Stimulated activated naive B cell treated with anti-CD40 and anti-IgM and Interleukin-4, amounts not matched to agents 10 μg/mL and 1 μg/mL and 100 μg/mL, for 72 hours (primary cell): ENCODE measurements around the gene PARD6G.
A peak's percentile ranks its signal among the peaks of the same experiment; 100 is the strongest.

Source experiments
- ATAC-seq, 2 donors: fragments of 150-1000 bp; cut with Tn5 transposase; replicated peaks; 2 replicates each; pipeline ENCODE4 v1.10.0; 2021; ENCODE audit warnings: moderate library complexity in 1 of 2
- DNase-seq: peaks from one replicate; pipeline ENCODE4 v3.0.0; 2021
- H3K27ac Mint-ChIP-seq: one replicate; pipeline ENCODE4 v1.8.0; 2022; ENCODE audit warnings: mild to moderate bottlenecking, mixed read lengths
- H3K27me3 Mint-ChIP-seq, 2 donors: one replicate each; pipeline ENCODE4 v1.8.0; 2022; ENCODE audit warnings: mixed read lengths in 2 of 2
- H3K36me3 Mint-ChIP-seq, 2 donors: one replicate each; pipeline ENCODE4 v1.8.0; 2022; ENCODE audit warnings: mixed read lengths in 2 of 2, mild to moderate bottlenecking in 1 of 2
- H3K4me1 Mint-ChIP-seq, 2 donors: one replicate each; pipeline ENCODE4 v1.8.0; 2022; ENCODE audit warnings: mixed read lengths in 2 of 2, mild to moderate bottlenecking in 1 of 2
- H3K4me3 Mint-ChIP-seq, 2 donors: one replicate each; pipeline ENCODE4 v1.8.0; 2022; ENCODE audit warnings: mild to moderate bottlenecking in 2 of 2, mixed read lengths in 2 of 2, moderate library complexity in 1 of 2
- H3K9me3 Mint-ChIP-seq, 2 donors: one replicate each; pipeline ENCODE4 v1.8.0; 2022; ENCODE audit warnings: mixed read lengths in 2 of 2, mild to moderate bottlenecking in 1 of 2

PARD6G gene

GRCh38 chr18:80133124-80133523 lies 114.2 kb downstream of the PARD6G start:
- no peak overlapping the region for H3K27ac Mint-ChIP-seq
- ATAC-seq (no peak), DNase-seq (no peak)
- H3K27me3 Mint-ChIP-seq: no peaks in the 10 kb centered on the region
- no peak overlapping the region for H3K4me3 Mint-ChIP-seq
- H3K9me3 Mint-ChIP-seq: no peaks in the 10 kb centered on the region
- H3K36me3 Mint-ChIP-seq: peaks cover 45 to 69% of the 10 kb centered on the region in 2 donors
- H3K4me1 Mint-ChIP-seq: peaks cover 5 to 13% of the 10 kb centered on the region in 2 donors

- peaks cover 8 to 13% of the 10 kb centered on the region in 2 donors for H3K4me1 Mint-ChIP-seq
- no peak for ATAC-seq
These were observed 115.0 kb downstream of the PARD6G start for GRCh38 chr18:80132180-80132812.

GRCh38 chr18:80130555-80130954 lies 116.8 kb downstream of the PARD6G start:
- peaks cover 9 to 13% of the 10 kb centered on the region in 2 donors for H3K4me1 Mint-ChIP-seq
- peaks cover 33 to 56% of the 10 kb centered on the region in 2 donors for H3K36me3 Mint-ChIP-seq
- no peak for ATAC-seq

More at GRCh38 chr18:80132180-80132812, 115.0 kb downstream of the PARD6G start:
- H3K27ac Mint-ChIP-seq: no peak overlapping the region
- no peaks in the 10 kb centered on the region for H3K27me3 Mint-ChIP-seq
- no peaks in the 10 kb centered on the region for H3K9me3 Mint-ChIP-seq
- no peak for DNase-seq
- H3K4me3 Mint-ChIP-seq: no peak overlapping the region
- peaks cover 41 to 64% of the 10 kb centered on the region in 2 donors for H3K36me3 Mint-ChIP-seq

GRCh38 chr18:80129672-80130367 lies 117.5 kb downstream of the PARD6G start:
- no peaks in the 10 kb centered on the region for H3K27me3 Mint-ChIP-seq
- H3K4me1 Mint-ChIP-seq: peaks cover 9 to 13% of the 10 kb centered on the region in 2 donors
- peaks cover 32 to 50% of the 10 kb centered on the region in 2 donors for H3K36me3 Mint-ChIP-seq
- H3K4me3 Mint-ChIP-seq: no peak overlapping the region
- no peak for ATAC-seq
- H3K27ac Mint-ChIP-seq: no peak overlapping the region
- no peak for DNase-seq
- no peaks in the 10 kb centered on the region for H3K9me3 Mint-ChIP-seq

More at GRCh38 chr18:80130555-80130954, 116.8 kb downstream of the PARD6G start:
- no peak overlapping the region for H3K4me3 Mint-ChIP-seq
- no peak for DNase-seq
- no peak overlapping the region for H3K27ac Mint-ChIP-seq
- H3K9me3 Mint-ChIP-seq: no peaks in the 10 kb centered on the region
- no peaks in the 10 kb centered on the region for H3K27me3 Mint-ChIP-seq

GRCh38 chr18:80127635-80128034 lies 119.7 kb downstream of the PARD6G start:
- Mint-ChIP-seq H3K9me3 (no peaks in the 10 kb centered on the region), H3K27me3 (no peaks in the 10 kb centered on the region), H3K4me3 (no peak overlapping the region), H3K4me1 (peaks cover 8 to 12% of the 10 kb centered on the region in 2 donors), H3K27ac (no peak overlapping the region), H3K36me3 (peaks cover 22 to 40% of the 10 kb centered on the region in 2 donors)
- ATAC-seq: no peak
- no peak for DNase-seq

GRCh38 chr18:80126797-80127196 lies 120.5 kb downstream of the PARD6G start:
- H3K4me1 Mint-ChIP-seq: peaks cover 6 to 7% of the 10 kb centered on the region in 2 donors
- no peak for DNase-seq
- H3K9me3 Mint-ChIP-seq: no peaks in the 10 kb centered on the region
- H3K27me3 Mint-ChIP-seq: no peaks in the 10 kb centered on the region
- no peak for ATAC-seq
- no peak overlapping the region for H3K27ac Mint-ChIP-seq
- peaks cover 22 to 40% of the 10 kb centered on the region in 2 donors for H3K36me3 Mint-ChIP-seq
- no peak overlapping the region for H3K4me3 Mint-ChIP-seq

- H3K27ac Mint-ChIP-seq: no peak overlapping the region
- H3K4me3 Mint-ChIP-seq: no peak overlapping the region
- no peaks in the 10 kb centered on the region for H3K9me3 Mint-ChIP-seq
- peaks cover 0 to 5% of the 10 kb centered on the region in 2 donors for H3K4me1 Mint-ChIP-seq
- H3K36me3 Mint-ChIP-seq: peaks cover 23 to 46% of the 10 kb centered on the region in 2 donors
- ATAC-seq (no peak), DNase-seq (no peak)
- no peaks in the 10 kb centered on the region for H3K27me3 Mint-ChIP-seq
These were observed 123.2 kb downstream of the PARD6G start for GRCh38 chr18:80124131-80124530.

GRCh38 chr18:80120932-80121331 lies 126.4 kb downstream of the PARD6G start:
- Mint-ChIP-seq H3K36me3 (peaks cover 21 to 50% of the 10 kb centered on the region in 2 donors), H3K9me3 (no peaks in the 10 kb centered on the region), H3K27me3 (no peaks in the 10 kb centered on the region), H3K4me1 (peaks cover 0 to 2% of the 10 kb centered on the region in 2 donors), H3K27ac (no peak overlapping the region), H3K4me3 (no peak overlapping the region)
- ATAC-seq (no peak), DNase-seq (no peak)

- H3K4me3 Mint-ChIP-seq: no peak overlapping the region
- H3K4me1 Mint-ChIP-seq: peaks cover 11 to 15% of the 10 kb centered on the region in 2 donors
- no peaks in the 10 kb centered on the region for H3K27me3 Mint-ChIP-seq
- DNase-seq (no peak), ATAC-seq (no peak)
- peaks cover 20 to 53% of the 10 kb centered on the region in 2 donors for H3K36me3 Mint-ChIP-seq
- no peak overlapping the region for H3K27ac Mint-ChIP-seq
- H3K9me3 Mint-ChIP-seq: no peaks in the 10 kb centered on the region
These were observed 128.2 kb downstream of the PARD6G start for GRCh38 chr18:80119111-80119510.

- no peaks in the 10 kb centered on the region for H3K9me3 Mint-ChIP-seq
- H3K4me1 Mint-ChIP-seq: peaks cover 16 to 23% of the 10 kb centered on the region in 2 donors
- DNase-seq (no peak), ATAC-seq (no peak)
- H3K27ac Mint-ChIP-seq: peak overlapping the region; percentile 25
- no peak overlapping the region for H3K4me3 Mint-ChIP-seq
- peaks cover 10 to 46% of the 10 kb centered on the region in 2 donors for H3K36me3 Mint-ChIP-seq
- H3K27me3 Mint-ChIP-seq: no peaks in the 10 kb centered on the region
These were observed 132.3 kb downstream of the PARD6G start for GRCh38 chr18:80115035-80115434.

- no peaks in the 10 kb centered on the region for H3K27me3 Mint-ChIP-seq
- DNase-seq: no peak
- peaks cover 9 to 32% of the 10 kb centered on the region in 2 donors for H3K36me3 Mint-ChIP-seq
- H3K4me3 Mint-ChIP-seq: no peak overlapping the region
- H3K27ac Mint-ChIP-seq: no peak overlapping the region
- peaks cover 20 to 30% of the 10 kb centered on the region in 2 donors for H3K4me1 Mint-ChIP-seq
- peaks cover 0 to 4% of the 10 kb centered on the region in 2 donors for H3K9me3 Mint-ChIP-seq
- ATAC-seq: no peak
These were observed 134.6 kb downstream of the PARD6G start for GRCh38 chr18:80112624-80113248.

- peaks cover 37 to 45% of the 10 kb centered on the region in 2 donors for H3K4me1 Mint-ChIP-seq
- peak overlapping the region; percentile 86 for H3K27ac Mint-ChIP-seq
- DNase-seq (no peak), ATAC-seq (peak; percentile 26 to 44)
- peaks cover 5 to 22% of the 10 kb centered on the region in 2 donors for H3K36me3 Mint-ChIP-seq
- no peaks in the 10 kb centered on the region for H3K27me3 Mint-ChIP-seq
- peak overlapping the region; percentile 77 to 87 for H3K4me3 Mint-ChIP-seq
- peaks cover 0 to 4% of the 10 kb centered on the region in 2 donors for H3K9me3 Mint-ChIP-seq
These were observed 137.6 kb downstream of the PARD6G start for GRCh38 chr18:80109676-80110078.

GRCh38 chr18:80108739-80109675 lies 138.3 kb downstream of the PARD6G start, which contains the start of gene ADNP2:
ADNP2 (plus strand) TSS chr18:80109262; CDS start chr18:80117543, 8,281 bp downstream.
- peak; percentile 78 for DNase-seq
- H3K36me3 Mint-ChIP-seq: peaks cover 5 to 17% of the 10 kb centered on the region in 2 donors
- peak within 1 kb of the TSS; percentile 77 to 87 for H3K4me3 Mint-ChIP-seq
- H3K27me3 Mint-ChIP-seq: no peaks in the 10 kb centered on the region
- ATAC-seq: peak; percentile 77 to 82
- H3K27ac Mint-ChIP-seq: peak within 1 kb of the TSS; percentile 95
- peaks cover 0 to 4% of the 10 kb centered on the region in 2 donors for H3K9me3 Mint-ChIP-seq
- peaks cover 34 to 41% of the 10 kb centered on the region in 2 donors for H3K4me1 Mint-ChIP-seq
